RPMI8226 (cell line): ENCODE data around the gene A1CF.
"Not testable (repeated sequence)": the region's sequence is repeated elsewhere in the genome, so short reads cannot be mapped to it uniquely, and the experiment has no call there.

Experiments
- DNase-seq: peaks from one replicate; pipeline ENCODE4 v3.0.0-alpha.2; 2015

The A1CF gene, protein sequence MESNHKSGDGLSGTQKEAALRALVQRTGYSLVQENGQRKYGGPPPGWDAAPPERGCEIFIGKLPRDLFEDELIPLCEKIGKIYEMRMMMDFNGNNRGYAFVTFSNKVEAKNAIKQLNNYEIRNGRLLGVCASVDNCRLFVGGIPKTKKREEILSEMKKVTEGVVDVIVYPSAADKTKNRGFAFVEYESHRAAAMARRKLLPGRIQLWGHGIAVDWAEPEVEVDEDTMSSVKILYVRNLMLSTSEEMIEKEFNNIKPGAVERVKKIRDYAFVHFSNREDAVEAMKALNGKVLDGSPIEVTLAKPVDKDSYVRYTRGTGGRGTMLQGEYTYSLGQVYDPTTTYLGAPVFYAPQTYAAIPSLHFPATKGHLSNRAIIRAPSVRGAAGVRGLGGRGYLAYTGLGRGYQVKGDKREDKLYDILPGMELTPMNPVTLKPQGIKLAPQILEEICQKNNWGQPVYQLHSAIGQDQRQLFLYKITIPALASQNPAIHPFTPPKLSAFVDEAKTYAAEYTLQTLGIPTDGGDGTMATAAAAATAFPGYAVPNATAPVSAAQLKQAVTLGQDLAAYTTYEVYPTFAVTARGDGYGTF

DNA sequence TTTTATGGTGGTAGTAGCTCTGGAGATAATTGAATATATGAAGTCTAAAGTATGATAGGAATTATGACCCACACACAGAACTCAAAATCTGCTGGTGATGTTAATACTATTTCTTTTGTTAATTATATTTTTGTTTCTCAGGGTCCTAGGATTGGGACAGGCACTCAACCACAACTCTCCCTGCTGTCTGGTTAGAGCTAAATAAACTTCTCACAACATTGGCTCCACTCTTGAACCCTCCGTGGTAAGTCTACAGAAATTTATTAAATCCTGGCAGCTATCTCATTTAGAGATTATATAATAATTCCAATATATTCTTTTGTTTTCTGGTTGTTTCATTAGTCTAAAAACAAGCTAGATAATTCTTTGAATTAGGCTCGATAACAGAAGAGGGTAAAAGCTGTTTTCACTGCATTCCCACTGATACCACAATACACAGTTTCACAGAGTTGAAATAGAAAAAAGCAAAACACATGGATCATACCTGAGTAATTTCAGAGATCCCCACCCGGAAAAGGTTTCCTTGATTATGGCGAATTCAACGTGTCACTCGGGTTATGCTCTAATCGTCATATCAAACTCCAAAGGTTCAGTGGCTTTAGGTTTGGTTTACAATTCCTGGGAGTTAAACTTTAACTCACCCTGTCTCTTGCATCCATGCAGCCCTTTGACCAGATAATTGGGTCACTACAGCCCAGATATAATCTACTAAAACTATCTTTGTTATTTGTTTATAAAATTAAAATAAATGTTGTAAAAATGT is at the start of gene A1CF:
Gene A1CF, minus strand, starts transcription at position 531 of the 763 bp plus-strand sequence. CDS start 25,687 bp downstream, outside the sequence.
- DNase-seq: no peak

DNA sequence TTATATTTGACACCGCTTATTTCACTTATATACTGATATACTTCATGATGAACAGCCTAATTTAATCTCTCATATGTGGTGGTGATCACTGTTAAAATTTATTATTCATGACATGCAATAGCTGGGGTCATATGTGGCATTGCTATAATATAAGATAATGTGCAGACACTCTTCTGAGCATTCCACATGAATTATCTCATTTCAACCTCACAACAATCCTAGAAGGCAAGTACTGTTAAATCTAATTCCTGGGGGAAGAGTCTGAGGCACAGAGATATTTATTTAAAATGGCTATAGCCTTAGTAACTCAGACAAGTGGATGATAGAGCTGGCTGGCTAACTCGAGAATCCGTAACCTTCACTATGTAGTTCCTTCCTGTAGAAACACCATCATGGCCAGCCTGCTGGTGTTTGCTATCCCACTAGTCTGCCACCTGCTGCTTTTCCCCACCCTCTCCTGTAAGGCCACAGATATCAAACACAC is 46.6 kb upstream of the A1CF start:
- DNase-seq: no peak

DNA sequence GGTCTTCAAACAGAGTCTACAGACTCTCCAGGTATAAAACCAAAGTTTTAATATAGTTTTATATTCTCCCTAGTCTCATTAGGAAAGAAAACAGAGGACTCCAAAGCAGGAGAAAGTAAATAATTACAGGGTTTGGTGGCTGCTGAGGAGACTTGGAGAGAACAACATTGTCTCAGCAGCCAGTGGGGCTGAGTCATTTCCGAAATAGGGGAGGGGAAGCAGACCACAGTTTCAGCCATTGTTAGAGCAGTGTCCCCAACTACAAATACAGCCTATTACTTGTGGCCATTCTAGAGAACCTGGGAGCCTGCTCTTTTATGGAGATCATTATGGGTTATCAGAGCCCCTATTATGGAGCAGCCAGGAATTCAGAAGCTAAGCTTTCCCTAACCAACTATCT is 44.2 kb upstream of the A1CF start:
- no peak for DNase-seq

DNA sequence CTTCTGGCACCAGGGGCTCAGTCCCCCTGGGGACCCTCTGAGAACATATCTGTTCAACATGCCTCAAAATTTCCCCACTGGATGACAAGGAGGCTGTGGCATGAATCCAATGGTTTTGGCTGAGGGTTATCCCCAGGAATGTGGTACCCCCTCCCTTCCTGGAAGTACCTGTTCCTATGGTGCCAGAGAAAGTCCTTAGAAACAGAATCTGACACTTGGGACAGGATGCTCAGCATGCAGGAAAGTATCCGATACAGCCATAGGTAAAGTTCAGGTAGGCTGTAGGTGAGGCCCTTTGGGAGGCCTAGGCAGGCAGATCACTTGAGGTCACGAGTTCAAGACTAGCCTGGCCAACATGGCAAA is 42.7 kb upstream of the A1CF start:
- no peak for DNase-seq

DNA sequence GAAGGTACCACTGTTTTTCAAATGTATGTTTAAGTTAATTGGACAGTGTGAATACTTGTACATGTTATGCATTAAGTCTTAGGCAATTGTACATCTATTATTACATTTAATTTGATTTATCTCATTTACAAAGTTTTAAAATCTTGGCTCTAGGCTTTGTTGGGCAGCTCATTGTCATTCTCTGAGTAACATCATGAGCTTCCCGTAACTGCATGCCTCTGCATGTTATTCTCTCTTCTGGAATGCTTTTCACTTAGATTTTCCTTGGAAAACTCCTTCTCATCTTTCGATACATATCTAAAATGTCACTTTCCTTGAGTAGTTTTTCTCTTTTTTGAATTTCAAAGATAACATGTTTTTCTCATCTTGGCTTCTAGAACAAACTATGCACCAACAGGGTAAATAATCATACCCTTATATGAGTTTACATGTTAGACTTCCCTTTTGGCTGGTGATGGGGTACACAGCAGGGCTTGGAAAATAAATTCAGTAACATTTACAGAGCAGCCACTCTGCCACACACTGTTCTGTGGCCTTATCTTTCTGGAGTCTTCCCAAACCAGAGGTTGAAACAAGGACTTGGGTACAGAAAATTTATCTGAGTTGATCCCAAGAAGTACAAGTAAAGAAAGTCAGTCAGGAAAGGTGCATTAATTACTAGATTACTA is 42.2 kb upstream of the A1CF start:
- no peak for DNase-seq

DNA sequence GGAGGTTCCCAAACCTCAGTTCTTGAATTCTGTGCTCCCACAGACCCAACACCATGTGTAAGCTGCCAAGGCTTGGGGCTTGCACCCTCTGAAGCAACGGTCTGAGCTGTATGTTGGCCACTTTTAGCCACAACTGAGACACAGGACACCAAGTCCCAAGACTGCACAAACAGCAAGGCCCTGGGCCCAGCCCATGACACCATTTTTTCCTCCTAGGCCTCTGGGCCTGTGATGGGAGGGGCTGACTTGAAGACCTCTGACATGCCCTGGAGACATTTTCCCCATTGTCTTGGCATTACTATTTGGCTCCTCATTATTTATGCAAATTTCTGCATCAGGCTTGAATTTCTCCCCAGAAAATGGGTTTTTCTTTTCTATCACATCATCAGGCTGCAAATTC is 38.0 kb upstream of the A1CF start:
- not testable (repeated sequence) for DNase-seq

DNA sequence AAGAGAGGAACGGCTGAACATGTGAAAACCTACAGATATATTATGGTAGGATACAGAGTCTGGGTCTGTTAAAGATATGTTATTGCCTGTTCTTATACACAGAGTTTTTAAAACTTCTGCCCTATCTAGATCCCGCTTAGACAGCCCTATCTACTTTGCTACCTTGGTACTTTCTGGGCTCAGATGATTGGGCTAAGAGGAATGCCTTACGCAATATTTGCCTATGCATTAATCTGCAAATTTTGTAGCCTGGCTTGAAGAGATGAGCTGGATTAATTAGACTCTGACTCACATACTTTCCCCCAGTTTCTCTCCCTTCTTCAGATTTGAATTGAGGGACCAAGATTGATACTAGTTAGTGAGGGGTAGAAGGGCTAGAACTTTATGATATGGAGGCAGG is 33.6 kb upstream of the A1CF start:
- no peak for DNase-seq

DNA sequence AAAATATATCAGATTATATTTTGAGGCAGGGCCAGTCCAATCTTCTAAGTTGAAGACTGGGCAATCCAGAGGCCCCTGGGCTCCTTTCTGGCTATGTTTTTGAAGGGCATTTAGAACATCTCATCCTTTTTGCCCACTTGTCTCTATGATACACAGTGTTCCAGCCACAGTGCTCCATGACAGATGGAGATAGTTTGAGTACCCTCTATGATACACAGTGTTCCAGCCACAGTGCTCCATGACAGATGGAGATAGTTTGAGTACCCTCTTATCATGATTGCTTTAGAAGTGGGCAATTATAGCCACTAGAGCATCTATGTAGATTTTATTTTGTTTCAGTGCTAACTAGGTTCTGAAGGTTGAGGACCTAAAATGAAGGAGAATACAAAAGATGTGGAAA is 33.1 kb upstream of the A1CF start:
- DNase-seq: no peak

DNA sequence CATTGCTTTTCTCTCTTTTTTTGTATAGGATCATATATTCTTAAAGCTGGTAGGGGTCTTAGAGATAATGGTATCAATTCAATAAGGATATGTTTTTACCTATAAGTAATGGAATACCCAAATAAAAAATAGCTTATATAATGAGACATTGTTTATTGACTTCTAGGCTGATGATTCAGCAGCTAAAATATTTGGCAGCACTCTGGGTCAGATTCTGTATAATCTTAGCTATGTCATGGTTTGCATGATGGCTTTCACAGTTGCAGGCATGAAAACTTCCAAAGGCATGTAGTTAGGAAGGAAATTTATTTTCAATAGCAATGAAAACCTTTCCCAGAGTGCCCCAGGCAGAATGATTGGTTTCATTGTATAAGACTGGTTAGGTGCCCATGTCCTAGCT is 32.1 kb upstream of the A1CF start:
- no peak for DNase-seq

DNA sequence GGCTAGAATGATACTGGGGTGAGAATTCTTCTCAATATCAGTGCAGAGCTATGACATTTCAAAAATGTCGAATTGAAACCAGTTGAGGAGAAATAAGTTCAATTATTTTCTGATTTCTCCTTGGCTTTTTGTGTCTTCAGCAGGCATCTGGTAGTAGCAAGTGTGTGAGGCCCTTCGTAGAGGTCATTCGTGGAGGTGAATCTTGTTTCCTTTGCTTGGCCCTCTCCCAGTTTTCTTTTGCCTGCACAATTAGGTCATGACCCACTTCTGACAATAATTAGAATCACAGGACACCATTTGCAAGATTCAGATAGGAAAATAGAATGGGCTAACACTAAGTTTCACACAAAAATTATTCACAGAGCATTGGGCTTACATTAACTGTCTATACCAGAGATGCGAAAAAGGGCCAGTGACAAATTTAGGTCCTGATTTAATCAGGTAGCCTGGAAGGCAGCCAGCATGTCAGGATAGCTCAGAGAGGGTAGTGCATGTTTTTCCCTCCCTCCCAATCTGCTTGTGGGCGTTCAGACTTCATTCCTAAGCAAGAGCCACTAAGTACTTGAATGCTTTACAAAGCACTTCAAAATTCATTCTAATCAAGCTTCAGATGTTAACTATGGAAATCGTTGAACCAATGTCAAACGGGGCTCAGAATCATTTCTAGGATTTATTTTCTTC is 24.0 kb upstream of the A1CF start:
- no peak for DNase-seq

DNA sequence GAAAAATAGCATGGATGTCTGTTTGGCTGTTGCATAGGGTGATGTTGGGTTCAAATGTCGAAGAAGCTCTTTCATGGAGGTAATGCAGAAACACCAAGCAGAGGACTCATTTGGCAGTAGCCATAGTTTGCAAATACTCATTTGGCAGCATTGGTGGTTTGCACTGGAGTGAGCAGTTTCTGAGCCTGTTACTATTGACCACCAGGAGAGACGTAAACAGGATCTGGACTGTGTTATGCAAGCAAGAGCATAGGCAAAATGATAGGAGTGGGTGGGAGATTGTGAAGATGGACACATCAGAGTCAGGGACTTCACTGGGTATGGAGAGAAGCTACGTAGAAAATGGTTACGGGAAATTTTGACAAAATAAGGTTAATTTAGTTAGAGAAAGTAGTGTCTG is 22.9 kb upstream of the A1CF start:
- DNase-seq: no peak

DNA sequence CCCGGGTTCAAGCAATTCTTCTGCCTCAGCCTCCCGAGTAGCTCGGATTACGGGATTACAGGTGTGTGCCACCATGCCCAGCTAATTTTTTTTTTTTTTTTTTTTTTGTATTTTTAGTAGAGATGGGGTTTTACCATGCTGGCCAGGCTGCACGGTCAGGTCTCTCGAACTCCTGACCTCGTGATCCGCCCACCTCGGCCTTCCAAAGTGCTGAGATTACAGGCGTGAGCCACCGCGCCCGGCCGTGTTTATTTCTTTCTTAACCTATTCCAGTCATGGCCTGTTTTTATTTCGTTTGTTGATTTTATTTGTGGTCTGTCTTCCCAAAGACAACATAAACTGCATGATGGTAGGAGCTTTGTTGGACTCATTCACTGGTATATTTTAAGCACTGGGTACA is 20.4 kb upstream of the A1CF start:
- not testable (repeated sequence) for DNase-seq

DNA sequence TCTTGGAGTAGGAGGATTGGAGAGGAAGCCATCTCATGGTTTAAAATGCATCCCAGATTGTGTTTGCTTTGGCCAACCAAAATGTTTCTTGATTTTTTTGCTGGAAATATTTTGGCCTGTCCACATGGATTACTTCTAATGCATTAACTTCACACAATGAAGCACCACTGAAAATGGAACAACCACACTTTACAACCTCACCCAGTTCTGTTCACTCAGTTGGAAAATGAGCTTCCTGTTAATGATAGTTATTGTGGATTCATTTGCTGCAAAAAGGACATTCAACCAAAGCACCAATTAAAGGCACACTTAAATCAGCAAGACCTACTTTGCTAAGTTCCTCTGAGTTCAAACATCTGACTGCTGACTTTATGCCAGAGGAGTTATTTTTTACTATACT is 11.3 kb upstream of the A1CF start:
- DNase-seq: no peak

DNA sequence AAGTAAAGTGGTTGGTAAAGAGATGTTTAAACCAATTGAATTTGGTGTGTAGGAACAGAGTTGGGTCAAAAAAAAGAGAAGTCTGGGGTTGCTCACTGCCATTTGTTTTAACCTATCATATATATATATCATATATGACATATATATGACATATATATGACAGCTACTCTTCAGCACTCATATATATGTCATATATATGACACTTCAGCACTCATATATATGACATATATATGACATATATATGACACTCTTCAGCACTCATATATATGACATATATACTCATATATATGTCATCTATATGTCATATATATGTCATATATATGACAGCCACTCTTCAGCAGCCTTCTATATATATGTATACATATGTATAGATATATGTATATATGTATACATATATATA is 8.9 kb upstream of the A1CF start:
- no peak for DNase-seq

DNA sequence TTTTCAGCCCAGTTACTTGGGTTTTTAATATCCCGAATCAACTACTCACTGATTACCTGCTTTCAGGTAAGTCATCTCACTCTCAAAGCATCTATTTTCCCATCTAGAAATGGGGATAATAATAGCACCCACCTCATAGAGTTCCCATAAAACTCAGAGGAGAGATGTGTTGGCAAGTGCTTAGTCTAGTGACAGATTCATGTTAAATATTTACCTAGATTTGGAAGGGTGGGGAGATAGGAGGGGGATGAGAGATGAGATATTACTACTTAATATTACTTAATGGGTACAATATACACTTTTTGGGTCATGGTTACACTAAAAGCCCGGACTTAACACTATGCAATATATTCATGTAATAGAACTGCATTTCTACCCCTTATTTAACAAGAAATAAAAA is 7.0 kb upstream of the A1CF start:
- no peak for DNase-seq

DNA sequence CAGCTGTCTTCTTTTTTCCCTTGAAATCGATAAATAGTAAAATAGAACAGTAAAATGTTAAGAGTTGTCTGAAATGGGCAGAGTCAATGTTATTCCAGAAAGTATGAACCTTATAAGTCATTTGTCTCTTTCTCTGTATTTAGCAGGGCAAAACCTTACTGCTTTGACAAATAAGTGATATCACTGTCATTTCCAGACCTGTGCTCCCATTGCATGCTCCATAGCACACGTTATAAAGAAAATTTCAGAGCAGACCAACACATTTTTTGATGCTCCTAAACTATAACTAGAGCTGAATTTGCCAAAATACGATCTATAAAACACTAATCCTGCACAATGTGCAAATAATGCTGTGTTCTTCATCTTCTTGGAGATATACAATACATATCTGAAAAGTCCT is 1.1 kb downstream of the A1CF start:
- no peak for DNase-seq

DNA sequence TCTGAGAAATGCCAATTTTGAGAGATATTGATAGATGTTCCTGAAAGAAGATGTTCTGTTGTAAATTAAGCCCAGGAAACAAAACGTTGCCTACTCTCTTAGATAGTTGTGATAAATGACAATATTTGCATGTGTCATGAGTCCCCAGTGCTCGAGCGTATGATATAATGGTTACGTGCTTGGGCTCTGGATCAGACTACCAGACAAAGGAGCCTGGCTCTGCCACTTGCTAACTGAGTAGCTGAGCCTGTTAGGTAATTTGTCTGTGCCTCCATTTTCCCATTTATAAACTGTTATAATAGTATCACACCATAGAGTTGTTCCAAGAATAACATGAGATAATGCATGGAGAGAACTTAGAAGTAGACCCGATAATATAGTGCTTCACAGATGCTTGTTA is 1.8 kb downstream of the A1CF start:
- no peak for DNase-seq

DNA sequence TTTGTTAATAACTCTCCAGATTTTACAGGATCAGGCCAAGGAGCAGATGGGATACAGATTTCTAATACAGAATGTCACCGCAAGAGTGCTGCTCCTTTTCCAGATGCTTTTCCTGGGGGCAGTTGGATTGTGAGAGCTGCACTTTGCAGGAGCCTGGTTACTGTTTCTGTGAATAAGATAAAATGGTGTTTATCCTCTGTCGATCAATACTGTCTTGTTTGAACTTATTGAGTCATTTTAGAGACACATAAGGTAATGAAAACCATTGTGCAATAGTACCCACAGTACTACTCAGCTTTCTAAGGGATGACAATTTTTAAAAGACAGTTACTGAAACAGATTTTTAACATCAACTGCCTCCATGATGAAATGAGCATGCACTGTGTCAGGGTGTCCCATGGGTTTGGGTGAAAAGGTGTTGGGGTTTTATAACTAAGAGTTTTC is 2.9 kb downstream of the A1CF start:
- DNase-seq: no peak

DNA sequence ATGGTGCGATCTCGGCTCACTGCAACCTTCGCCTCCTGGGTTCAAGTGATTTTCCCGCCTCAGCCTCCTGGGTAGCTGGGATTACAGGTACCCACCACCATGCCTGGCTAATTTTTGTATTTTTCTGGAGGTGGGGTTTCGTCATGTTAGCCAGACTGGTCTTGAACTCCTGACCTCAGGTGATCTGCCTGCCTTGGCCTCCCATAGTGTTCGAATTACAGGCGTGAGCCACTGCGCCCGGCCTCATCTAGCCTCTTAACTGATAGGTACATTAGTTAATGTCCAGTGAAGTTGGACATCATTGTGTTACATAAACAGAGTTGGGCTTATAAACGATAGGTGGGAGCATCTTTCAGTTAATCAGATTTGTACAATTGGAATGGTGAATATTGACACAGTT is 4.4 kb downstream of the A1CF start:
- DNase-seq: not testable (repeated sequence)

DNA sequence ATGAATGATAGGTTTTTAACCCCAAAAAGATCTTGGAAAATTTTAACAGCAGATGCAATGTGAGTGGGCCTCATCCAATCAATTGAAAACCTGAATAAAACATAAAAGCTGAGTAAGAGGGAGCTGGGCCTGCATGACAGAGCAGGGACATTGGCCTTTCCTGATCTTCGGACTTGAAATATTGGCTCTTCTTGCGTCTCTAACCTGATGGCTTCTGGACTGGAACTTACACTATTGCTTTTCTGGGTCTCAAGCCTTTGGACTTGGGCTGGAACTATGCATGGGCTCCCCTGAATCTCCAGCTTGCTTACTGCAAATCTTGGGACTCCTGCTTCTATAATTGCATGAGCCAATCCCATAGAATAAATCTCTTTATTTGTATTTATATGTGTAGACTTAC is 9.0 kb downstream of the A1CF start:
- DNase-seq: no peak

DNA sequence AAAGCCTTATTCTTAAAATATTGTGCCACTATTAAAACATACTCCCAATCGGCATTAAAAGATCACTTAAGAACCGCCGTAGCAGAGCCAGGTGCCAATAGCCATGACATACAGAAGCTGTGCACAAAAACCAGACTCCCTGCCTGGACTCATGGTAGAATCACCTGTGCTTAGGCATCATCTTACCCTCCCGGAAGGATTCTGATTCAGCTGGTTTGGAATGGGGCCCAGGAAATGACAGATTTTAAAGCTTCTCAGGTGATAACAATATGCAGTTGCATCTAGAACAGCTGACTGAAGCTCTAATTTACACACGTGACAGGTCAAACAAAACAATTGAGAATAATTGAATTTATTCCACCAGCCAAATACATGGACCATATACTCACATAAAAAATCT is 10.7 kb downstream of the A1CF start:
- no peak for DNase-seq

DNA sequence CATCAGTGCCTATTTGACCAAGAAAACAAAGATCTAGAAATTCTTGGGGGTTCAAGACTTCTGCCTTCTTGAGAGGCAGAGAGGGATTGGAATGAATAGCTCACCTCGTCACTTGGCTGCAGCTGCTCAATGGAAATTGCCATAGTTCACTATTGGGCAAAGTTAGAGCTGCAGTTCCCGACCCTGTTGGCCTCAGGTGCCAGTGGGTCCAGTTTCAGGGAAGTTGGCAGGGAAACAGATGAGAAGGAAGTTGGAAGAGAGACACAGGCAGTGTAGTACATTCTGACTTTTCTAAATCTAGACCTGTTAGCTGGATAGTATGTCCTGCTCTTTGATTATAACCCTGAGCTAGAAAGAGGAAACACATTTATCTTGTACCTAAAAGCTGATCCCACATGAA is 19.1 kb downstream of the A1CF start:
- DNase-seq: no peak

DNA sequence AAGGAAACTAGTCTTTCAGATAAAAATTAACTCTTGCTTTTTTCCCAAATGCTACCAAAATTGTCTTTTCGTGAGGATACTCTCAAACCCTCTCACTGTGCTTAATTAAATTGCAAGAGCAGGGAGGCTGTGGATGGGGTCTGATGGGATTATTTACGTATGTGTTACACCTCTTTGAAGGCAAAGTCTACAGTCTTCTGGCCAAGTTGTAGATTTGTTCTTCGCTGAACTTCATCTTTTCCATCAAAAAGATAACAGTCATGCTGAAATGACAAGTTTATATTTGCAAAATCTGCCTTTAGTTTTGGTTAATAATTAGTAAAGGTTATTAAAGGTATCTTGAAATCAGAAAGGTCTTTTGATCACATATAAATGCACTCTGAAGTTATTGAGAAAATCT is 22.7 kb downstream of the A1CF start:
- no peak for DNase-seq
